HUDEP-2 (cell line): ENCODE data around the gene STRIP1.

ENCODE experiments used
- DNase-seq, 76 experiments: peaks; one replicate each; lab custom pipeline; 2025; ENCODE audit not compliant: unreplicated experiment in 76 of 76; lab: John Stamatoyannopoulos, UW

Gene STRIP1

DNA sequence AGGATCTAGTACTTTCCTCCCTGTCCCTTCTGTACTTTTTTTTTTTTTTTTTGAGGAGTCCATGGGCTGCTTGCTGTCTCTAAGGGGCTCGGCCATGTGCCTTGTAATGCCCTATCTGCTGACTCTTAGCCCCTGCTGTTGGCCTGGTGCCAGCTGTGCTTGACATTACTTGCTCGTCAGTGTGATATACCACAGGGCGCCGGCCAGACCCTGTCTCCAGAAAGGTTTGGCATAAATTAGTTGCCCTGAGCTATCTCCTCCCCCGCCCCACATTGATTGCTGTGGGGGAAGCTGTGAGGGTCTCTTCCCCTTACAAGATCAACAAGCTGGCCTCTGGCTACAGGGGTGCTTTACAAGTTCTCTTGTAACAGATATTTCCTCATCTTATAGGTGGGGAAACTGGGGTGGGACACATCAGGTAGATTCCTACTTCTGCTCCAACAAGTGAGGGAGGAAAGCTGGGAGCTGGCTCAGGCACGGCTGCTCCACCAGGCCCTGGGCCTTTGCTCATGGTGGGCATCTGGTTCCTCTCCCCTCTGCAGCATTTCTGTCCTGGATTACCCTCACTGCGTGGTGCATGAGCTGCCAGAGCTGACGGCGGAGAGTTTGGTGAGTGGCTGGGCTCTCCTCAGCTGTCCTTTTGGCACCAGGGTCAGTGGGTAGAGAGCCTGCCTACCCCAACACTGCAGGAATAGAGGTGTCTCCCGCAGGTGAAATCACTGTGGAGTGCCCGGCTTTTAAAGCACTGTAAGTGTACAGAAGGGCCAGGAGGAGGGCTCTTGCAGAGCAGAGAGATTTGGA lies 15.6 kb downstream of the STRIP1 start:
- no peak for DNase-seq

- no peak for DNase-seq
These were observed 16.3 kb downstream of the STRIP1 start for GRCh38 chr1:110050602-110051261.

DNA sequence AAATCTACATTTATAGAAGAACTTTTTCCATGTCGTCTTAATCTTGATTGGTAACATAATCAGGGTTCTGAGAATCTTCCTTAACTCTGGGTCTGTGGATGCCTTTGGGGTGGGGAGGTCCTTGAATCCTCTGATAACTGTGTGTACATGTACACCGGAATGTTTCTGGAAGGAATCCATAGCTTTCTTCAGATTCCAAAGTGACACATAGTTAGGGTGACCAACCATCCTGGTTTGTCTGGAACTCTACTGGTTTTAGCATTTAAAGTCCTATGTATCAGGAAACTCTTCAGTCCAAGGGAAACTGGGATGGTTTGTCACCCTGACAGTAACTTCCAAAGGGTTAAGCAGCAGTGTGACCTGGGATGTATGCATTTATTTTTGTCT lies 16.8 kb downstream of the STRIP1 start:
- no peak for DNase-seq

DNA sequence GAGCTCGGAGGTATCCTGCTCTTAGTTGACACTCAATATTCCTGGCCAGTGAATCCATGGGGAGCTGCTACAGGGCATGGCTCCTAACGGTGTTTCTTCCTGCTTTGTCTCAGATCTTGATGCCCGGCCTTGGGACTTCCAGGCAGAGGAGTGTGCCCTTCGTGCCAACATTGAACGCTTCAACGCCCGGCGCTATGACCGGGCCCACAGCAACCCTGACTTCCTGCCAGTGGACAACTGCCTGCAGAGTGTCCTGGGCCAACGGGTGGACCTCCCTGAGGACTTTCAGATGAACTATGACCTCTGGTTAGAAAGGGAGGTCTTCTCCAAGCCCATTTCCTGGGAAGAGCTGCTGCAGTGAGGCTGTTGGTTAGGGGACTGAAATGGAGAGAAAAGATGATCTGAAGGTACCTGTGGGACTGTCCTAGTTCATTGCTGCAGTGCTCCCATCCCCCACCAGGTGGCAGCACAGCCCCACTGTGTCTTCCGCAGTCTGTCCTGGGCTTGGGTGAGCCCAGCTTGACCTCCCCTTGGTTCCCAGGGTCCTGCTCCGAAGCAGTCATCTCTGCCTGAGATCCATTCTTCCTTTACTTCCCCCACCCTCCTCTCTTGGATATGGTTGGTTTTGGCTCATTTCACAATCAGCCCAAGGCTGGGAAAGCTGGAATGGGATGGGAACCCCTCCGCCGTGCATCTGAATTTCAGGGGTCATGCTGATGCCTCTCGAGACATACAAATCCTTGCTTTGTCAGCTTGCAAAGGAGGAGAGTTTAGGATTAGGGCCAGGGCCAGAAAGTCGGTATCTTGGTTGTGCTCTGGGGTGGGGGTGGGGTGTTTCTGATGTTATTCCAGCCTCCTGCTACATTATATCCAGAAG lies 19.4 kb downstream of the STRIP1 start:
- DNase-seq = peak in 48 of 76 experiments; percentile 3 to 63 (median 34)

DNA sequence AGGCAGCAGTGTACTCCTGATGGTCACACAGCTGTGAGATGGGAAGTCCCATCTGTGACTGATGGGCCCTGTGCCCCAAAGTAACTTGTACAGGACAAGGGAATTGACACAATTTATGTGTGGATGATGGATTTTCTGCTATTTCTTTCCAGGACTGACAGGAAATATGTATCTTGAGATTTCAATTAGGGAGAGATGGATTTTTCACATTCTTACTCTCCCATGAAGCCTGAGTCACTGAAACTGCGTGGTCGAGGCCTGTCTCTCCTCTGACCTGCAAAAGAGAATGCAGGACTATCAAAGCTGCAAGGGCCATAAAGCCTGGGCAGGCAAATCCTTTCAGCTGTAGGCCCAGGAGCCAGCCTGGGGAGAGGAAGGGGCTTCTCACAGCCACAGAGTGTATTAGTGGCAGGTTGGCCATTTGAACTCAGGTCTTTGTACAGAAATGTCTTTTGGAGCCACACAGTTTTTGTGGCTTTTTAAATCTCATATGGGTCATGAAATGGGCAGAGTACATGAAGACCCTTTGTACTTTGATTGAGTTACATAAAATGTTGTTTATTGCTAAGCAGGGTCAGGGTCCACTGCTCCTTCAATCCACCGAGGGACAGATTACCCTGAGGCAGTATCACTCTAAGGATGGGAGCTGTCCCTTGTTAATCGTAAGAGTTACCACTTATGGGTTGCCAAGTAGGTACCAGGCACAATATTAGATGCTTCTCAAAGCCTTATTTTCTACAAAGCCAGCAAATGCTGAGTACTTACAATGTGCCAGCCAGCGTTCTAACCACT lies 21.3 kb downstream of the STRIP1 start:
- no peak for DNase-seq

DNA sequence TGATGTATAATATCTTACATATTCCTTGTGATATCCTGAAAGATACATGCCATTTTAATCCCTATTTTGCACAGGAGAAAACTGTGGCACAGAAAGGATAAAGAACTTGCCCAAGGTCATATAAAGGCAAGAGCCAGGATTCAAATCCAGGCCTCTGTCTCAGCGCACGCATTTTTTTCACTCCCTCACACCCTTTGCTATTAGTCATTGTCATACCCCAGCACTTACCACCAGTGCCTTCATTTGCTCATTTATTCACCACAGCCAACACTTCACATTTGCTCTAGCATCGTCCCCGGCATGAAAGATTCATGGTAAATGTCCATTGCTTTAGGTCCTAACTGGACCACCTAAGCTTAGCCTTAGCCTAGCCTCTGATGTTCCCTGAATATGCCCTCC lies 21.9 kb downstream of the STRIP1 start:
- no peak for DNase-seq

GRCh38 chr1:110056776-110057175 lies 22.4 kb downstream of the STRIP1 start:
- DNase-seq = no peak

DNA sequence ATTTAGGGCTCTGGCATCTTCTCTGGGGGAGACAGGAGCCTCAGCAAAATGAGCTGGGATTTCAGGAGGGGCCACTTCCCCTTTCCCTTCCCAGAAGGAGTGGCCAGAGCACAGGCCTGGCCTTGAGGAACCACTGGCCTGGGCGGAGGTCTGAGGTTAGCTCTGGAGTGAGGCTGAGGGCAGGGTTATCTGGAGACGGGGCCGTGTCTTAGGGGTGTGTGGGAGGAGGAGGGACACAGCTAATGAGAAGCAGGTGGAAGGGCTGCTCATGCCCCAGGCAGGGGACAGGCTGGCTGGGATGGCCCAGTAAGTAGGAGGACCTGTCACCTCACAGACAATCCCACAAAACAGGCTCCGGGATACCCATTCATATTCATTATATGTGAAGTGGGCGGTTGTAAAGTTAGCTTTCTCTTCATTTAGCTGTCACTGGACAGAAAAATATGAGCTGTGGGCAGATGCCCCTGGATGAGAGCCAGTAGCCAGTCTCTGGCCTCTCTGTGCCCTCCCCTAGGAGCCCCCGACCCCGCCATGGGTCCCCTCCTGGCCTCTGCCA lies 23.6 kb downstream of the STRIP1 start:
- peak in 5 of 76 experiments; percentile 7 to 30 (median 14) for DNase-seq

GRCh38 chr1:110058591-110058990 lies 24.2 kb downstream of the STRIP1 start:
- no peak for DNase-seq

DNA sequence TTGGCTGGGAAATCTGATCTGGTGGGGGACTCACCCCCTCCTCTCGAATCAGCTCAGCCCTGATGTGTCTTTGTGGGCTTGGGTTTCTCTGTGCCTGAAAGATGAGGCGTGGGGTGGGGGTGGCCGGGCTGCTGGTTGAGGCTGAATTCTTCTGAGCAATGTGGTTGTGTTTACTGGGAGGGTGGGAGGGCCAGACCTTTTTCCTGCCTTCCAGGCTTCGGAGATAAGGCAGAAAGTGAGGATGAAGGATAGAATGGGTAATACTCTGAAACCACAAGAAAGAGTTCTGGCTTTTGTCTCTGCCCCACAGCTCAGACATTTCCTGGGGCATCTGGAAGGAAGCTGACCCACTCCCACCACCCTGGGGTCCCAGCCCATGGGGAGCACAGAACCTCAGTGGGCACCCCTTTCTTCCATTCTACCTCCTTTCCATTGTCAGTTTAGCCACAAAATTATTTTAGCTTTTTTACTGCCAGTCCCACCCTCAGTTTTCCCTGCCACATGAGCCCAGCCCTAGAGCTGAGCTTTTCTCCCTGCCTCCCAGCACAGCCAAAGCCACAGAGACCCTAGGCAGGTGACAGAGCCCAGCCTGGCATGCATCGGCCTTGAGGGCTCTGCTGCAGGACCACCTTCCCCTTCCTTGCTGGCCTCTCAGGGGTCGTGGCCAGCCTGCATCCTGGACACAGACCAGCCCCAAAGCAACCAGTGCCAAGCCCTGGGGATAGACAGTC lies 24.9 kb downstream of the STRIP1 start:
- DNase-seq = no peak

- DNase-seq = peak in 66 of 76 experiments; percentile 5 to 78 (median 52)
These were observed 25.7 kb downstream of the STRIP1 start for GRCh38 chr1:110060034-110060661.

GRCh38 chr1:110060662-110061060 lies 26.2 kb downstream of the STRIP1 start:
- DNase-seq = no peak

- no peak for DNase-seq
These were observed 26.9 kb downstream of the STRIP1 start for GRCh38 chr1:110061341-110061740.

GRCh38 chr1:110062612-110063011 lies 28.2 kb downstream of the STRIP1 start:
- DNase-seq = no peak

GRCh38 chr1:110063781-110064180 lies 29.4 kb downstream of the STRIP1 start:
- DNase-seq = no peak

DNA sequence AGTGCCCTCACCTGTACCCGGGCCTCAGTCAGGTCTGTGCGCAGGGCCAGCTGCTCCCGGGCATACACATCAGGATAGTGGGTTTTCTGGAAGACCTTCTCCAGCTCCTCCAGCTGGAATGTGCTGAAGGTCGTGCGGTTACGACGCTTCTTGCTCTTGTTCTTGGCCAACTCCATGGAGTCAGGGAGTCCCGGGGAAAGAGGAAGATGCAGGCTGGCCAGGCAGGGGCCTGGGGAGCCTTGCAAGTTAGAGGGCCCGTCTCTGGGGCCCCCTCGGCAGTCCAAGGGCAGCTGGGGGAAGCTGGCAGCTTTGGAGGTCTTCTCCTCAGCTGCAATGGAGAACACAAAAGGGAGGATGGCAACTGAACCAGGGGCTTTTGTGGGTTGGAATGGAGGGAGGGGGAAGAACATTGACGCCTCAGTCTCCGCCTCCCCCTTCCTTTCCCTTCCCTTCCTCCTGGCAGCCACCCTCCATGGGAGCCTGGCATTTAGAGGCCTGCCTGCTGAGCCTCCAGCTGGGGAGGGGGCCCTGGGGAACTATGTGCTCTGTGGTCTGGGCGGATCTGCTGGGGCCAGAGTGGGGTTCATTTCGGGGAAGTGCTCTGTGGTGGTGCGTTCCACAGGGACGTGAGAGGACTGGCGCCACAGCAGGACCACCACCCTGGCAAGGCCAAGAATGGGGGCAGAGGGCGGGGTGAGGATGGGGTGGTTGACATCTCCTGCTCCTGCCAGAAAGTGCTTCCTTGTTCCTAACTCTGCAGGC lies 30.3 kb downstream of the STRIP1 start:
- no peak for DNase-seq

GRCh38 chr1:110065841-110066240 lies 31.4 kb downstream of the STRIP1 start:
- DNase-seq = peak in 4 of 76 experiments; percentile 5 to 24 (median 12)

GRCh38 chr1:110067479-110067892 lies 33.1 kb downstream of the STRIP1 start:
- DNase-seq = no peak
